HG02884 (cell line): ENCODE measurements around the gene LYPD3.
"Not testable (repeated sequence)": the region's sequence is repeated elsewhere in the genome, so short reads cannot be mapped to it uniquely, and the experiment has no call there.

Experiments
- ATAC-seq: cut with Tn5 transposase; IDR thresholded peaks from one replicate; pipeline ENCODE4 v1.9.1; 2021; ENCODE audit warnings: mild to moderate bottlenecking, moderate library complexity; ENCODE audit not compliant: unreplicated experiment

LYPD3 gene

GRCh38 chr19:43462785-43463380 lies 2.5 kb downstream of the LYPD3 start:
- ATAC-seq, result no peak

- no peak for ATAC-seq
Observed at GRCh38 chr19:43462383-43462782, 3.0 kb downstream of the LYPD3 start.

- no peak for ATAC-seq
Observed at GRCh38 chr19:43461303-43461702, 4.1 kb downstream of the LYPD3 start.

GRCh38 chr19:43460362-43461016 lies 4.9 kb downstream of the LYPD3 start:
- no peak for ATAC-seq

GRCh38 chr19:43457809-43458208 lies 7.6 kb downstream of the LYPD3 start:
- no peak for ATAC-seq

GRCh38 chr19:43455321-43456113 lies 9.9 kb downstream of the LYPD3 start:
- ATAC-seq, result no peak

- no peak for ATAC-seq
Observed at GRCh38 chr19:43454031-43454430, 11.4 kb downstream of the LYPD3 start.

GRCh38 chr19:43452582-43452981 lies 12.8 kb downstream of the LYPD3 start:
- ATAC-seq, result no peak

- no peak for ATAC-seq
Observed at GRCh38 chr19:43450545-43450997, 14.8 kb downstream of the LYPD3 start.

- ATAC-seq, result no peak
Observed at GRCh38 chr19:43447655-43448054, 17.8 kb downstream of the LYPD3 start.

- ATAC-seq, result no peak
Observed at GRCh38 chr19:43446746-43447489, 18.5 kb downstream of the LYPD3 start.

GRCh38 chr19:43445426-43445825 lies 20.0 kb downstream of the LYPD3 start:
- ATAC-seq, result no peak

GRCh38 chr19:43444531-43445287 lies 20.7 kb downstream of the LYPD3 start:
- ATAC-seq, result no peak

GRCh38 chr19:43444091-43444490 lies 21.3 kb downstream of the LYPD3 start:
- not testable (repeated sequence) for ATAC-seq

- ATAC-seq, result no peak
Observed at GRCh38 chr19:43441716-43442115, 23.7 kb downstream of the LYPD3 start.

- ATAC-seq, result no peak
Observed at GRCh38 chr19:43439709-43440063, 25.7 kb downstream of the LYPD3 start.

- no peak for ATAC-seq
Observed at GRCh38 chr19:43439032-43439708, 26.2 kb downstream of the LYPD3 start.

GRCh38 chr19:43438291-43439031 lies 26.9 kb downstream of the LYPD3 start:
- ATAC-seq, result no peak

- no peak for ATAC-seq
Observed at GRCh38 chr19:43437712-43438111, 27.7 kb downstream of the LYPD3 start.
